GM18511 (cell line): ENCODE results near the gene NCOR2.

Experiments used
- ATAC-seq: cut with Tn5 transposase; IDR thresholded peaks from one replicate; pipeline ENCODE4 v1.9.1; 2021; ENCODE audit warnings: mild to moderate bottlenecking, moderate library complexity; ENCODE audit not compliant: unreplicated experiment

Gene NCOR2

GRCh38 chr12:124566997-124567672 lies at the start of gene NCOR2:
Gene NCOR2, minus strand, starts transcription at chr12:124567612. Its CDS starts 72,361 bp downstream, at chr12:124495251.
- ATAC-seq: peak; percentile 30

- no peak for ATAC-seq
Observed at GRCh38 chr12:124616394-124617221, 49.2 kb upstream of the NCOR2 start.

- ATAC-seq: no peak
Observed at GRCh38 chr12:124614512-124615292, 47.3 kb upstream of the NCOR2 start.

GRCh38 chr12:124613151-124613585 lies 45.8 kb upstream of the NCOR2 start:
- ATAC-seq: no peak

GRCh38 chr12:124612410-124612680 lies 44.9 kb upstream of the NCOR2 start:
- ATAC-seq: no peak

- ATAC-seq: no peak
Observed at GRCh38 chr12:124611559-124612409, 44.4 kb upstream of the NCOR2 start.

GRCh38 chr12:124610629-124611558 lies 43.5 kb upstream of the NCOR2 start:
- no peak for ATAC-seq

GRCh38 chr12:124610021-124610612 lies 42.7 kb upstream of the NCOR2 start:
- no peak for ATAC-seq

- ATAC-seq: peak; percentile 86
Observed at GRCh38 chr12:124609041-124609989, 41.9 kb upstream of the NCOR2 start.

- ATAC-seq: peak; percentile 30
Observed at GRCh38 chr12:124608450-124608870, 41.0 kb upstream of the NCOR2 start.

- no peak for ATAC-seq
Observed at GRCh38 chr12:124607681-124608425, 40.4 kb upstream of the NCOR2 start.

GRCh38 chr12:124605883-124606774 lies 38.7 kb upstream of the NCOR2 start:
- no peak for ATAC-seq

- ATAC-seq: no peak
Observed at GRCh38 chr12:124605150-124605882, 37.9 kb upstream of the NCOR2 start.

GRCh38 chr12:124604264-124604680 lies 36.9 kb upstream of the NCOR2 start:
- ATAC-seq: no peak

- no peak for ATAC-seq
Observed at GRCh38 chr12:124603831-124604251, 36.4 kb upstream of the NCOR2 start.

GRCh38 chr12:124603100-124603541 lies 35.7 kb upstream of the NCOR2 start:
- no peak for ATAC-seq
